Inflammatory macrophage treated with lipopolysaccharide for 4 hours (primary cell): ENCODE results near the gene BID.
"Not testable (repeated sequence)": the region's sequence is repeated elsewhere in the genome, so short reads cannot be mapped to it uniquely, and the experiment has no call there.

Source experiments
- DNase-seq: peaks from one replicate; pipeline ENCODE4 v3.0.0-alpha.2; 2020

The BID gene

GRCh38 chr22:17767233-17768065 is 6.8 kb downstream of the BID start:
- DNase-seq = peak; percentile 77

DNA sequence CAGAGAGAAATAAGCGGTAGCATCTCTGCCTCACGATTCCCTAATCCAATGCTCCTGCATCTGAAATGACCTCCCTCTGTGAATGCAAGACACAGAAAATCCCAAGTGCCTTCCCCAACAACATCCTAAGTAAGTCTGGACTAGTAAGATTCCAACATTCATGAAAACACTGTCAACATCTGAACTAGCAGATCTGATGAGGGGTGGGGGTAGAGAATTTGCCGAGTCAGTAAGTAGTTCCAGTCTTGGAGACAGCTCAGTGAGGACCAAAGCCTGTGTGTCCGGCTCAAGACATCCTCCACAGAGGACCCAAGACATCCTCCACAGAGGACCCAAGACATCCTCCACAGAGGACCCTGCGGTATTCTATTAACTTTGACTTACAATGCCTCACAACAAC is 9.4 kb downstream of the BID start:
- DNase-seq = not testable (repeated sequence)

- no peak for DNase-seq
Measured at GRCh38 chr22:17764036-17764435, 10.2 kb downstream of the BID start.

GRCh38 chr22:17763442-17763841 is 10.8 kb downstream of the BID start:
- not testable (repeated sequence) for DNase-seq

- no peak for DNase-seq
Measured at GRCh38 chr22:17761138-17761488, 13.2 kb downstream of the BID start.

DNA sequence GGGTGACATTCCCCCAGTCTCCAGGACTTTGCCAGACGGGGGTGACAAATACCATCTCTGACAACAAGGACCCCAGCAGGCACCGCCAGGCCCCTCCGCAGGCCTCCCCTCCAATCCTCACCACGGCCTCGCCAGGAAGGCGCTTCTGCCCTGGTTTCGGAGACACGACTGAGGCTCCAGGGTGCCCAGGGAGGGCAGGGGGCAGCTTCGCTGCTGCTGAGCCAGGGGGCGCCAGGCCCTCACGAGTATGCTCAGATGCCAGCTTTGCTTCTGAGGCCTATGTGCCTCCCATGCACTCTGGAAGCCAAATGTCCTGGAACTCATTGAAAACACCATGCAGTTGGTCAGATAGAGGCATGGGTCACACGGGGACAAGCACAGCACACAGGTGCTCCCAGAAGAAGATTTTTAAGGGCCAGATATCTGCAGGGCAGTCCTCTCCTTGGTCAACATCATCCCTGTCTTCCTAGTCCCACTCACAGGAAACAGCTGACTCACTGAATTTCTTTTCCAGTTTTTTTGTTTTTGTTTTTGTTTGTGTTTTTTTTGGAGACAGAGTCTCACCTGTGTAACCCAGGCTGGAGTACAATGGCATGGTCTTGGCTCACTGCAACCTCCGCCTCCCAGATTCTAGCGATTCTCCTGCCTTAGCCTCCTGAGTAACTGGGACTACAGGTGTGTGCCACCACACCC is 19.9 kb downstream of the BID start:
- peak; percentile 36 for DNase-seq

- peak; percentile 83 for DNase-seq
Measured at GRCh38 chr22:17753401-17753989, 20.8 kb downstream of the BID start.

DNA sequence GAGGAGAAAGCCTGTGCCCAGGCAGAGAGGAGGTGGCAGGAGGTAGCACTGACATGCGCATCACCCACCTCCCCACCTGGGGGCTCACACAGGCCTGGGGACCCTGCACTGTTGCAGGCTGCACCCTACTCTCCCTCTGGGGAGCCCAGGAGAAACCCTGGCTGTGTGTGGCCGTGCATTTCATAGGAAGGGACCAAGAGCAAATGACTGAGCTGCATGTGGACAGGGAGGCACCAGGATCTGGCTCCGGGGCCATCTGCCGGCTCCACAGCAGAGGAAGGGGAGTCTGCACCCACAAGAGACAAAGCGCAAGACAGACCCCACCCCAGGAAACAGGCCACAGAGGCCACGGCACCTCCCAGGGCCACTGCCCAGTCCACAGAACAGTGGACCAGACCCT is 22.7 kb downstream of the BID start:
- no peak for DNase-seq

- DNase-seq = no peak
Measured at GRCh38 chr22:17749605-17750395, 24.5 kb downstream of the BID start.

- no peak for DNase-seq
Measured at GRCh38 chr22:17748555-17749353, 25.5 kb downstream of the BID start.

- no peak for DNase-seq
Measured at GRCh38 chr22:17746916-17747315, 27.4 kb downstream of the BID start.

GRCh38 chr22:17744430-17744829 is 29.8 kb downstream of the BID start:
- DNase-seq = no peak

DNA sequence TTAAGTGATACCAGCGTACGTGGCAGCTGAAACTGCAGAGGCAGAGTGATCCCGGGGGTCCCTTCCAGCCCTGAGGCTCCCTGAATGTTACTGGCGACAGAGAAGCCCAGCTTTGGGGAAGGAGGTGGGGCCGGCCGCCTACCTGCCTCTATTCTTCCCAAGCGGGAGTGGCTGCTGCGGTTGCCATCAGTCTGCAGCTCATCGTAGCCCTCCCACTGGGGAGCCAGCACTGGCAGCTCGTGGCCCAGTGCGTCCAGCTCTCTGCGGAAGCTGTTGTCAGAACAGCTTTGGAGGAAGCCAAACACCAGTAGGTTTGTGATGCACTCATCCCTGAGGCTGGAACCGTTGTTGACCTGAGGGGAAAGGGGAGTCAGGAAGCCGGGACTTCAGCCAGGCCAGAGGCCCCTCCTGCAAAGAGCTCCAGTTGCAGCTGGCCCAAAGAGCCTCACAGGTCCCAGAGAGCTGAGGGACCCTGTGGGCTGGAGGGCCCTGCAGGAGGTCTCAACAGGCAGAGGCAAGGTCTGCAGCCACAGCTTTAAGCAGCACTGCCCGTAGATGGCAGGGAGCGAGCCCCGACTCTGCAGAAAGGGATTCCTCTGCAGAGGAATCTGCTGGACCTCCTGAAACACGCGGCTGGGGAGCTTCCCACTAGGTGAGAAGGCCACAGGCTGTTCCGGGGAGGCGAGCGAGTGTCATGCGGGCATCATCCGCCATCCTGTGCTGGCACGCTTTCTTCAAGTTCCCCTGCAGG is 30.4 kb downstream of the BID start:
- DNase-seq = no peak

DNA sequence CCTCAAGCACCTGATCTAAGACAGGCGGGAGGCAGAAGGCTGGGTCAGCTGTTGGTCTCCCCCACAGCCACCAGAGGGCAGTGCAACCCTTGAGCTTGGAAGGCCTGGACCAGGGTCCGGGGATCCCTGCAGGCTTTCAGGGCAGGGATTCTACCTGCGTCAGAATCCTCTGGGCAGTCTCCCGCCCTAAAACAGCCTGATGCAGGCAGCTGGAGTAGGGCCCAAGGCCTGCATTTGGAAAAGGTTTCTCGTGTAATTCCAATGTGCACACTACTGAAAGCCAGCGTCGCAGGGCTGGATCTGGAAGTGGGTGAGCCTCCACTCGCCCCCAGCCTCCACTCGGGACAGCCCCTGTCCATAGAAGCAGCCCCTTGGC is 31.8 kb downstream of the BID start:
- peak; percentile 45 for DNase-seq

- DNase-seq = no peak
Measured at GRCh38 chr22:17741866-17742526, 32.3 kb downstream of the BID start.

DNA sequence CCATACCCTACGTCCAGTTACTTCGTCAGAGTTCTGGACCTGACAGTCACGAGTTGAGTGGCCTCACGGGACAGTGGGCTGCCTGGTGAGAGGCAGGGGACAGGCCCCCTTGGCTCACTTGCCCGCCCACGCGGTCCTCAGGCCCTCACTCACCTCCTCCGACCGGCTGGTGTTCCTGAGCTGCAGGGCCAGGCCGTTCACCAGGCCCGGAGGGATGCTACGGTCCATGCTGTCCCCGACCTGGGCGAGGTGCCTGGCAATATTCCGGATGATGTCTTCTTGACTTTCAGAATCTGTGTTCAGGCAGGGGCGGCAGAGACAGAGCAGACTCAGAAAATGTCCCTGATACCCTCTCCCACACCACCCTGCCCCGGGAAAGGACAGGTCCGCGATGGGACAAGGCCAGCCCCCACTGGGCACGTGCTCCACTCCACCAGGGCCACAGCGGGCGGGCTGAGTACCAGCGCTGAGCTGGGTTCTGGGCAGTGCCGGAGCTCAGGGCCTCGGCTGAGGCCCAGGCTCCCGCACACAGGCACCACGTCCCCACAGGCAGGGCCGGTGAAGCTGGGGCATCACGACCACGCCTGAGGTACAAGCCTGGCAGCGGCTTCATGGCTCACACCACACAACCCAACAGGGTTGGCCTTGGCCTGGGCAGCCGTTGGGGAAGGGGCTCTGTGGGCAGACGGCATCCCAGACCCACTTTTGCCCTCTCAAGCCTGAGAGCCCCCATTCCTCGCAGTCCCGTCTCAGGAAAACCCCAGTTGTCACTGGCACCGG is 34.9 kb downstream of the BID start:
- DNase-seq = no peak

DNA sequence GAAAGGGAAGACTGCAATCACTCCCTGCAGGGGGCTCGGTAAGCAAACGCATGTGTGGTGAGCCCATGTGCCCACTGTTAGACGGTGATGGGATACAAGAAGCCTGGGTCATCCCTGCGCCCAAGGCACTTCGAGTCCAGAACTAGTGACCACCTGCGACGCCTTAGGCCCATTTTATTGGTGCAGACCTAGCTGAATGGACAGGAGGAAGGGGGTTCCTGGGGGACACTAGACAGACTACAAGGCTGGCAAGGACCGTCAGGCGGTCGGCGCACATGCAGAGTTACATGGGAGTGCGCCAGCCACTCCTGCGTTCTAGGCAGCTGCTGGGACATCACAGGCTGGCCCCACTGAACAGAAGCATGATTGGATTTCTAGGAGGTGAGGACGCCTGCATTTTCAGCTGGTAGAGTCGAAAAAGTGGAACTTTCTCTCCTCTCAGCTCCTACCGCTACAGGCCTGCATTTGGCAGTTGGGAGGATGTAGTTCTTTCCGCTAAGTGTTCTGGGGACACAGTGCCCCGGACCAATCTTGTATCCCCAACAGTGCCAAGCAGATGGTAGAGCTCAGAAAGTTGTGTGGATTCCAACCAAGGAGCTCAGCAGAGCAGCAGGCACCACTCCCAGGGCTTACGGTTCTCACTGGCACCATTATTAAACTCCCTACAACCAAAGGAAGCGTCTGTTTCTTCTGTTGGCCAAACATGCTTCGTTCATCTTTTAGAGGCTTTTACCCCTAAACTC is 35.7 kb downstream of the BID start:
- DNase-seq = no peak

GRCh38 chr22:17734187-17734586 is 40.1 kb downstream of the BID start:
- peak; percentile 46 for DNase-seq

GRCh38 chr22:17733466-17733865 is 40.8 kb downstream of the BID start:
- DNase-seq = no peak
